Measurements from ENCODE around the gene PSENEN.

The PSENEN gene

DNA sequence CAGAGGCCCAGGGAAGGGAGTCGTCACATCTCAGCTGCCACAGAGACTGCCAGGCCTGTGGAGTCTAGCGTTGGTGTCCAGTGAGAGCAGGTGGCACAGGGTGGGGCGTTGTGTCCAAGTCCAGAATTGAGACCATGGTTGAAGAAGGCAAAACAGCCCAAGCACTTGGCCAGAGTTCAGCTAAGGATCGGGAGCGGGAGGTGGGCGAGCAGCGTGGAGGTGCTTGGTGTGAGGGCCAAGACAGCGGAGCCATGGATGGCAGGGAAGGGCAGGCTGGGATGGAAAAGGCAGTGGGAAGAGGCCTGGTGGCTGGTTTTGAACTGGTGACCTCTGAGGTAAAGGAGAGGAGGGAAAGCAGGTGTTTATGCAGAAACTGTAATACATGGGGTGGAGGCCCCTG is 11.2 kb upstream of the PSENEN start:
- DNase-seq, result no peak

DNA sequence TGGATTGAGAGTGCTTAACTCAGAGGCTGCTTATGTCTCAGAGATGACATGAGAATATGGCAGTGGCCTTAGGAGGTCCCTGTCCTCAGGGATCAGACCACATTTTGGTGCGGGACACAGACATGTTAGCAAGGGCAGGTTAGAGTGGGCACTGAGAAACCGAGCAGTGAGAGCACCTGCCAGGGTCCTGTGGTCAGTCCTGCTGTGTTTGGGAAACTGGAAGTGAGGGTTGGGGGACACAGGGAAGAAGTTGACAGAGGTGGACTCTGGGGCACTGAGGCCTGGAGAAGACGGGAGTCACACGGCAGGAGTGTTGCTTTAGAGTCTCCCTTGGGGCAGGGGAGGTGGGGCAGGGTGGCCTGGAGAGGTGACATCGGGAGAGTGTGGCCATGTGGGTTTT is 10.6 kb upstream of the PSENEN start:
- DNase-seq, result no peak

DNA sequence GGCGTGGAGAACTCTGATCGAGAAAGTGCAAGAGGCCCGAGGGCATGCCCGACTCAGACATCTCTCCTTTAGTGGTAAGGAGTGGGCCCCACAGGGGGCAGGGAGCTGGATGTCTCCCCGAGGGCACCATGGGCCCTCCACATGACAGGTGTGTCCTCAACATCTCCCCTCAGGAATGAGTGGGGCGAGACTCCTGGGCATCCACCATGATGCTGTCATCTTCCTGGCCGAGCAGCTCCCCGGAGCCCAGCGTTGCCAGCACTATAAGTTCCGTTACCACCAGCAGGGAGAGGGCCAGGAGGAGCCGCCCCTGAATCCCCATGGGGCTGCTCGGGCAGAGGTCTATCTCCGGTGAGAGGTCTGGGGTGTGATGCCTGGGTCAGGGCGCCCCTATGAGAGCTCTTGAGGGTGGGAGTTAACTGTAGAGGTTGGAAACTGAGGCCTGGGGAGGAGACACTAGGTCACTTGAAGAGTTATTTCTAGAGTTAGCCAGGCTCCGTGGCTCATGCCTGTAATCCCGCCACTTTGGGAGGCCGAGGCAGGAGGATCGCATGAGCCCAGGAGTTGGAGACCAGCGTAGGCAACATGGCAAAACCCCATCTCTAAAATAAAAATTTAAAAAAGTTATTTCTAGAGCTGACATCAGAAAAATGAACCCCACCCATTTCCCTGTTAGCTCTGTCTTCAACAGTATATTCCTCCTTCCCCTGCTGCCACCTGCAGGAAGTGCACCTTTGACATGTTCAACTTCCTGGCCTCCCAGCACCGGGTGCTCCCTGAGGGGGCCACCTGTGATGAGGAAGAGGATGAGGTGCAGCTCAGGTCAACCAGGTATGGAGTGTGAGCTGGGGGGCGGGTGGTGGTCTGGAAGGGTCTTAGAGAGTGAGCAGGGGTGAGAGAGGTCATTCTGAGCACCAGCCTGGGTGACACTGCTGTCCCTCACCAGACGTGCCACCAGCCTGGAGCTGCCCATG is 8.3 kb upstream of the PSENEN start:
- DNase-seq, result peak; percentile 28

DNA sequence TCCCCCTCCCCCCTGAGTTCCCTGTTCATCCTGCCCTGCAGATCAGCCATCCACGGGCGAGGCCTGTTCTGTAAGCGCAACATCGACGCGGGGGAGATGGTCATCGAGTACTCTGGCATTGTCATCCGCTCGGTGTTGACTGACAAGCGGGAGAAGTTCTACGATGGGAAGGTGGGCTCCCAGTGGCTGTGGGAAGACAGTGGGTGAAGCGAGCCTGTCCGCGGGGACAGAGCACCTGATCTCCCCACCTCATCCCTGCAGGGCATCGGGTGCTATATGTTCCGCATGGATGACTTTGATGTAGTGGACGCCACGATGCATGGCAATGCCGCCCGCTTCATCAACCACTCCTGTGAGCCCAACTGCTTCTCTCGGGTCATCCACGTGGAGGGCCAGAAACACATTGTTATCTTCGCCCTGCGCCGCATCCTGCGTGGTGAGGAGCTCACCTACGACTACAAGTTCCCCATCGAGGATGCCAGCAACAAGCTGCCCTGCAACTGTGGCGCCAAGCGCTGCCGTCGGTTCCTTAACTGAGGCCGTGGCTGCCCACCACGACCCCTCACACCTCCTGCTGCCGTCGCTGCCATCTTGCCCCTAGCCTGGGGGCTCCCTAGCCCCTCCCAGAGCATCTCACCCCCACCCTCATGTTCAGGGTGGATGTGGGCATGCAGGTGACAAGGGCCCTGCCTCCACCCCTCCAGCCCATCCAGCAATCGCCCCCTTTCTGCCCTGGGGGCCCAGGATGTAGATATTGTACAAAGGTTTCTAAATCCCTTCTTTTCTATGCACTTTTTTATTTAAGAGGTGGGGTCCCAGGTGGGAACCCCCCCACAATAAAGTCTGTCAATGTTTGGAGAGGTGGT is 7.2 kb upstream of the PSENEN start:
- no peak for DNase-seq

DNA sequence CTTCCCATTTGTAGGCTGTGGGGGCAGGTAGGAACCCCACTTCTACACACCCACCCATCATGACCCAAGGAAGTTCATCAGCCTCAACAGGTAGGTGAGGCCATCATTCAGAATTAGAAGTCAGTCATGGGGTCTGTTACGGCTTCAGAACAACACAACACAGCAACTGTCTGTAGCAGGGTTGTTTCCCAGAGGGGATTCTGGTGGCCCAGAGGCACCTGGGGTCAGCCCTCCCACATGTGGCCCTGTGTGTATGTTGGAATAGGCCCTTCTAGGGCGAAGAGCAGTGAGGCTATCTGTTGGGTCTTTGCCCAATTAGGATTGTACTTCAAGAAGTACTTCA is 6.6 kb upstream of the PSENEN start:
- peak; percentile 33 for DNase-seq

DNA sequence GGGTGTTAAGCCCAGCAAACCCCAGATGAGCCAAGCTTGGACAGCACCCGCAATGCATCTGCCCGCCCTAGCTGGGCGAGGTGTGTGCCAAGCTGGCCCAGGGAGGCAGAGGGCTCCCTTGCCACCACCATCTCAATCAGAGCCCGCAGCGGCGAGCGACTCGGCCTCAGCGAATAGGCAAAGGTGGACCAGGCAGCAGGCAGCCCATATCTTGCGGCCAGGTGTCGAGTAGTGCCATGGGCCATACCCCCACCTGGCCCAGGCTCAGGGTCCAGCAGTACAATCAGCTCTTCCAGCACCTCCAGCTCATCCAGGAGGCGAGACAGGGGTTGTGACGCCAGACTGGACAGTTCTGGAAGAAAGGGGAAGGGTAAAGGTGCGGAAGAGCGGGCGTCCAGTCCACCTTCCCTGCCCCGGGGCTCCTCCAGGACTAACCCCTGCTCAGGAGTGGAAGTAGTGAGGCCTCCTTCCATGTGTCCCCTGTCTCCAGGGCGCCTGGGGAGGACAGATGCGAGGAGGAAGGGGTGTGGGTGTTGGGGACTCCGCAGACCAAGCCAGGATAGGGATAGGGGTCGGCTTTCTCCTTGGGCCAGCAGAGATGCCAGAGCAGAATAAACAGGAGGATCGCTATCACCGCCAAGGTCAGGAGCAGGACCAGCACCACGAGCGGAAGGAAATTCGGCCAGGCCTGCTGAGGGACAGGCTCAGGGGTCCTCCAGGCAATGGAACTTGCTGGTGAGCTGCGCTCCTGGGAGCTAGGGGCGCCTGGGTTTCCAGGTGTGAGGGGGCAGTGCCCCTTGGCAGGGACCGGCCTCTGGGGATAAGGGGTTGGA is 6.0 kb upstream of the PSENEN start:
- no peak for DNase-seq

DNA sequence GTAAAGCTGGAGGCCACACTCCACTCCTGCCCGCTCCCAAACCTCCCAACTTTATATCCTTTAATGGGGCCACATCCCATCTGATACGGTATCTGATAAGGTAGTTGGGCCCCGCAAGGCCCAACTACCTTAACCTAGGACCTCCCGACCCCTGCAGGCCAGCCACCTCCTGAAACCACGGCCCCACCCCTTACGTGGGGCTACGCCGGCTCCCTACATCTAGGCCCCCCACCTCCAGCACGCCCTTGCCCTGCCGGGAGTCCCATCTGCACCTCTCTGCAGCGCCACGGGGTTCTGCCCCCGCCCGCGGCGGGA is 5.4 kb upstream of the PSENEN start:
- no peak for DNase-seq

DNA sequence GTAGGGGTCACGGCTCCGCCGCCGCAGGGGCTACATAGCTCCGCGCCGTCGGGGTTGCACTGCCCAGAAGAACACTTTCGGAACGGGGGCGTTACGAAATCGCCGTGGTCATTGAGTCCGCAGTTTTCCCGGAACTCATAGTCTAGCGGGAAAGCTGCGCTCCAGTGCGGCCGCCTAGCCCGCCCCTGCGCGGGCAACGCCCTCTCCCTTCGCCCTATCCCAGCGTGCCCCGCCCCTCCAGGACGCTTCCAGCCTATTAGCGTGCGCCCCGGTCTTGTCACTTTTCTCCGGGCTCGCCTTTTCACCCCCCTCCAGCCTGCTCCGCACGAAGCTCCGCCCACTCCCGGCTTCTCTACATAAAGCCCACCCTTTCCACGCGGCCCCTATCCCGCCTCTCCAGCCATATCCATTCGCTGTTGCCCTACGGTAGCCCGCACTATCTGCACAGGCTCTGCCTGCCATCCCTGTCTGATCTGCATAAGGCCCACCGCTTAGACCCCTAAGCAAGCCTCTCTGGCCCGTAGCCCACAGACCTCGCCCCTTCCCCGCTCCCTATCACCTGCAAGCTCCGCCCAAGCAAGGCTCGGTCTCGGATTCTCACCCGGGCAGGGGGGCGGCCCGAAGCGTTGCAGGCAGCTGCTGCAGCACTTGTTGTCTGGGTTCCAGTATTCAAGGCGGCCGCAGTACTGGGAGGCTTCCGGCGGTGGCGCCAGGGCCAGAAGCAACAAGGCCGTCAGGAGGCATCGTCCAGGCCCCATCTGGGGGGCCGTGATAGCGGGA is 4.8 kb upstream of the PSENEN start:
- peak; percentile 100 for DNase-seq

DNA sequence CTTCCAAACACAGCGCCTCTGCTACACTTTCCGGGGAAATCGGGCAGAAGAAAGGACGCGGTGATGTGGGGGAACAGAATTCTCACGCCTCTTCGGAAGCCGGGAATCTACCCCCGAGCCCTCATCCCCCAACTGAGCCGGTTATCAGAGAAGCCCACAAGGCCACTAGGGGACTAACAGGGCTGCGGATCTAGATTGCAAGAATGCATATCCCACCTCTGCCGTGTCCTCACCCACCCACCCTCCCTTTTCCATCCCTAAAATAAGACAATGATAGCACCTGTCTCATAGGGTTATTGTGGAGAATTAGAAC is 4.3 kb upstream of the PSENEN start:
- no peak for DNase-seq

DNA sequence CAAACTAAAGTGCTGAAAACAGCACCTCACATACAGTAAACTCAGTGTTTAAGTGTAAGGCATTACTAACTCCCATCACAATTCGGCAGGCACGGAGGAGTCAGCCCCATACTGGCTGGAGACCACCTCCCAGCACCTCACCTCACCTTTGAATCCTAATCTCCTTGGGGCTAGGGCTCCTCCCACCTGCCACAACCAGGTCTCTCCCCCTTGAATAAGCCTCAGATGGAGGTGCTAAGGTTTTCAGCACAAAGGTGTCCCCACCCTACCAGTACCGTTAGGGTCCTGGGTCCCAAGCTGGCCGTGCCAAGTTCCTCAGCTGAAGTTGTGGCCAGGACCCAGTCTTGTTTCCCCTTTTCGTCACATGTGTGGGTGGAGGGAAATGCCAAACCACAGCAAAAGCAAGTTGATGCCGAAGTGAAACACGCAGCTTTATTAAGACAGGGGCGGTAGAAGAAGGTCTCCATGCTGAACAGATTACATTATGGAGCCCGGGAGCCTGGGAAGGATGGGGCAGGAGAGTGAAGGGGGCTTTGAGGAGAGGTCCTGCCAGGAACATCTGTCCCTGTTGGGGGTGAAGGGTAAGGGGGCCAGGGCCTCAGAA is 3.2 kb upstream of the PSENEN start, which contains the start of gene IGFLR1:
IGFLR1 (minus strand) TSS at position 332 of the 604 bp plus-strand sequence. CDS start 1,272 bp downstream, outside the sequence.
- peak; percentile 85 for DNase-seq

DNA sequence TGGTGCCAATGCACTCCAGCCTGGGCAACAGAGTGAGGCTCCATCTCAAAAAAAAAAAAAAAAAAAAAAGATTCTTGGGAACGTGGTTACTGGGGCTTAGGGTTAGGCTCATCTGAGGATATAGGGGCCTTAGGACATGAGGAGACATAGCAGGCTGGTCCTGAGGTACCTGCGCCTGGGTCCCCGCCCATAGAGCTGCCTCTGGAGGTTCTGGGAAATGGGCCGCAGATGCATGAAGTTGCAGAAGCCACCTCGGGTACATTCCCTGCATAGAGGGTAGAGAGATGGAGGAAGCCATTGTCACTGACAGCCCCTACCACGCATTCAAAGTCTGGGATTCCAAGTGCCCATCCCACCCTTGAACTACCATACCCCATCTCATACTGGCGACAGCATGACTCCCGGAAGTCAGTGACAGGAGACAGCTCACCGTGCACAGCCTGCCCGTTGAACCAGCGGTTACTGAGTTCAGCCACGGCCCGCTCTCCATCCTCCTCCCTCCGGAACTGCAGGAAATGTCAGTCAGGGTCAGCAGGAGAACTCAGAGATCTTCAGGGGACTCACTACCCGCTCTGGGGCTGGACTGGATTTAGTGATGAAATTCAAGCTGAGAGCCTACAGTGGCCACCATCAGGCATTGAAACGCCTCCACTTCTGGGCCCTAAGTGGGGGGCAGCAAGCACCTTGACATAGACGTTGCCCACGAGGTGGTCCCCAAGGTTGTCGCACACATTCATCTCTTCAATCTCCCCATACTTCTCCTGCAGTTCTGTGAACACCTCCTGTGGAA is 1.6 kb upstream of the PSENEN start:
- no peak for DNase-seq

DNA sequence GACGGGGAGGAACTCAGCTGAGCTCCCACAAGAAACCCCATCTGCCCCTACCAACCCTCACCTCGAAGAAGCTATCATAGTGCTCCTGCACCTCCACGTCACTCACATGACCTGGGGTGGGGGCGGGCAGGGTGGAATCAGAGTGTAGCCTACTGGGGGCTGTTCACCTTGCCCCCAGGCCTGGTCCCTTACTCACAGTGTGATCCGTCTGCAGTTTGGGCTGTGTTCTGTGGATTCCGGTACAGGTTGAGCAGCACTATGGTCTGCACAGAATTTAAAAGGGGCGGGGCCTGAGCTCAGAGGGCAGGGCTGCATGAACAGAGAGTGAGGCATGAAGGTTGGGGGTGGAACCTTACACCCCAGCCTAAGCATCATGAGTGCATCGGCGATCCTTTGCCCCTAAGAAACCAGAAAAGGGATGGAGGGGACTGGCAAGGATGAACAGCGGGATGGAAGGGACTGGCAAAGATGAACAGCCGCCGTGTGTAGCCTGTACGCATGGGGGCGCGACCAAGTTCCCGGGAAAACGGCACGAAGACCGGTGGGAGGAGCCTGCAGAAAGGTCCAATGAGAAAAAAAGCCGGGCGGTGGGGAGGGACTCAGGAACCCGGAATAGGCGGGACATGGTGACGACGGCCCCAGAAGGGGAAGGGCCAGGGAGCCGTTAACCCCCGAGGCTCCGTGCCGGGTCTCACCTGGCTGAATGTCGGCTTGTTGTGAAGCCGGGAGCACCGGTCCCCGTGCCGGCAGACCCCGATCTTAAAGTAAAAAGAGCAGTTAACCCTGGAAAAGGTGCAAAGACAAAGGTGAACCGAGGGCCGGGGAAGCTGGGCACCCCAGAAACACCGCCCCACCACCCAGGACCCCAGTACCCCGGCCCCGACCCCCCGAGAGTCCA is 772 bp upstream of the PSENEN start:
- peak; percentile 99 for DNase-seq

DNA sequence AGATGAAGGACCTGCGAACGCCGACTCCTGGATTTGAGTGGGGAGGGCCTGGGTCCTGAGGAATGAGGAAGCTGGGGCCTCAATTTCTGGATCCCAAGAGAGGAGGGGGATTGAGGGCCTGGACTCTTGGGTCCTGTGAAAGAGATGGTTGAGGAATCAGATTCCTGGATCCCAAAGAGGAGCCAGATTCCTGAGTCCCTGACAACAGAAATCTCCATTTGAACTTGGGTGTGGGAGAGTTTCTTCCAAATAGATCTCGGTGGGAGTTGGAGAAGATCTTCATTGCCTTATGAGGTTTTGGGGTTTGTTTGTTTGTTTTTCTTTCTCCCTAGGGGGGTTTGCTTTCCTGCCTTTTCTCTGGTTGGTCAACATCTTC is 624 bp downstream of the PSENEN start:
- no peak for DNase-seq

DNA sequence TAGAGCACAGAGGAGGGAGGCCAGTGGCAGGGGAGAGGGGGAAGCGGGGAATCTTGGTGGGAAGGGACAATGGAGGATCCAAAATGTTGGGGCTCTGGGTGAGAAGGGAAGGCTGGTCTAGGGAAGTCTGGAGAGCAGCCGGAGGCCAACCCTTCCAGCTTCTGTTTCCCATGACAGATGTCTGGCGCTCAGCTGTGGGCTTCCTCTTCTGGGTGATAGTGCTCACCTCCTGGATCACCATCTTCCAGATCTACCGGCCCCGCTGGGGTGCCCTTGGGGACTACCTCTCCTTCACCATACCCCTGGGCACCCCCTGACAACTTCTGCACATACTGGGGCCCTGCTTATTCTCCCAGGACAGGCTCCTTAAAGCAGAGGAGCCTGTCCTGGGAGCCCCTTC is 1.1 kb downstream of the PSENEN start:
- DNase-seq, result no peak

DNA sequence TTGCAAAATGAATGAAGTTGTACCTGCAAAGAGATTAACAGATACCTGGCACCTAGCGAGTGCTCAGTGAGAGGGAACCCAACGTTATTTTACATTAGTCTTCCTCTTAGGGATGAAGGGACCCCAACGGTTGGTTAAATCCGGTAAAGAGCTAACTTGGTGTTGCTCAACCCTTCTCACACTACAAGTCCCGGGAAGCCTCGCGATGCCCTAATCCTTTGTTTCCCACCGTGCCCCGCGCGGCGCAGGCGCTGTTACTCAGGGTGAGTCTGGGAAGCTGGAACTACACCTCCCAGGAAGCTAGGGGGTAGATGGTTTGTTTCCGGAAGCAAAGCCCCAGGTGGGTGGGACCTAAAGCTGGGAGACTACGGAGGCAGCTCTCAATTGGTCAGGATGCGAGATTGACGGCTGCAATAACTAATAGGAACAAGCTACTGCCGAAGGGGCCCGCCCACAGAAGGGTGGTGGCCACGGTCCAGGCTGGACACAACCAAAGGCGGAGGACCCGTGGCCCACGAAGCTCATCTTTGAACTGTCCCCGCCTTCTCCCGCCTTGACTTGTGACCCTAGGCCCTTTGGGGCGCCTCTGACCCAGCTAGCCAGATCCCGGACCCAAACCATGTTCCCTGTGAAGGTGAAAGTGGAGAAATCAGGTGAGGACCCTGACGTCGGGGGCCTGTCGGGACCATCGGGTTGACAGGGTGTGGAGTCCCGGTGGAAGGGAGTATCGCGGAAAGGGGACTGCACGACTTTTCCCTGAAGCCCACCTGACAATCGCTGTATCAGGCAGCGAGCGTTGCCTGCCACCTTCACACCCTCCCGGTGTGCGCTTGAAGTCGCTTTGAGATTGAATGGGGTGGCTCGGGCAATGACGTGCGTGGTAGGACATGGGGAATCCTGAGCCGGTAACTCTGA is 2.9 kb downstream of the PSENEN start, which contains the start of gene LIN37:
LIN37 (plus strand) TSS at position 471 of the 915 bp plus-strand sequence; CDS start at position 620, 149 bp downstream.
- DNase-seq, result peak; percentile 100

DNA sequence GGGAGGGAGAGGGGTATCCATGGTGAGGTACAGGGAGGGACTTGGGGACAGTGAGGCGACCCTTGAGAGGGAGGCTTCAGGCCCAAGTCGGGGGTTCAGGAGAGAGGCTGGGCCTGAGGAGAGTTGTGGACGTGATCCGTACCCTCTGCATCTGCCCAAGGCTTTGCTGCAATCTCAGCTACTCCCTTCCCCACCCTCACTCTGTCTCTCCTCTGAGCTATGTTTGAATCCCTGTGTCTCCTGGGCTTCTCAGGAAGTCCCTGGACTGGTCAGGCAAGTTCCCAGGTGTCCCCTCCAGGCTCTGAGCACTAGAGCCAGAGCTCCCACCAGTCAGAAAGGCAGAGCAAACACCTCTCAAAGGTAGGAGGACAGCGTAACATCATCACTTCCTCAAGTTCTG is 4.7 kb downstream of the PSENEN start:
- DNase-seq, result no peak

DNA sequence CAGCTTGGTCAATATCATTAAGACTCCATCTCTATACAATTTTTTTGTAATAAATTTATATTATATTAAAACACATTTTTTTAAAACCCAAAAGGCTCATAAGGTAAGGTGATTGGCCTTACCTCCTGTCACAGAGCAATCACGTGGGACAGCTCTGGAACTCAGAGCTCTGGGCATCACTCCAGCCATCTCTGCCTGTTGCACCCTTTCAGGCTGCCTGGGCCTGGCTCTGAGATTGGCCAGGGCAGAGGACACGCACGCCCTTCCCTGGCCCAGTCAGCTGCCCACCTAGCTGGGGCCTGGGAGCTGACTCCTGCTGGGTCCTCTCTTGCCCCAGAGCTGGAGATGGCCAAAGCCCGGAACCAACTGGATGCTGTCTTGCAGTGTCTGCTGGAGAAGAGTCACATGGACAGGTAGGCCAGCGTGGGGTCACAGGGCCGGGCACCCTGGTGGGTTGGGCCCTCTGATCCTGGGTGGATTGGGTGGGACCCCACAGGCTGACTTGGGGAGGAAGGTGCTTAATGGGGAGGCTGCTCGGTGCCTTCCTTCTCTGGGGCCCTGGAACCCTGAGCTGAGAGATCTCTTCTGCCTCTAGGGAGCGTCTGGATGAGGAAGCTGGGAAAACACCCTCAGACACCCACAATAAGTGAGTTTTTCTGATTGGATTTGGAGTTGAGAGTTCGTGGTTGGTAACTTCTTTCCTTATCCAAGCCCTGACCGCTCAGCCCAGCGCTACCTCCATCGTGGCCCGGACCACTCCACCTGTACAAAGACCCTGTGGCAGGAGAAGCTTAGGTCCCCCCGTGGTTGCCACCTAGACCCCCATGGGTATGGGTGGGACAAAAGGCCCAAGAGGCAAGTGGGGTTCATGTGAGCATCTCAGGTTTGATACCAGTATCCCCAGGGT is 6.6 kb downstream of the PSENEN start:
- DNase-seq, result no peak

Data from OCI-M1 (cell line).